ENCODE measurements around the gene MS4A18. TPM values are rescaled to one million over a fixed set of nuclear protein-coding genes. Genes with fewer than 3 reads are reported as not detected.

The MS4A18 gene
- total RNA-seq, 1 experiment from 2014 or later = not detected

DNA sequence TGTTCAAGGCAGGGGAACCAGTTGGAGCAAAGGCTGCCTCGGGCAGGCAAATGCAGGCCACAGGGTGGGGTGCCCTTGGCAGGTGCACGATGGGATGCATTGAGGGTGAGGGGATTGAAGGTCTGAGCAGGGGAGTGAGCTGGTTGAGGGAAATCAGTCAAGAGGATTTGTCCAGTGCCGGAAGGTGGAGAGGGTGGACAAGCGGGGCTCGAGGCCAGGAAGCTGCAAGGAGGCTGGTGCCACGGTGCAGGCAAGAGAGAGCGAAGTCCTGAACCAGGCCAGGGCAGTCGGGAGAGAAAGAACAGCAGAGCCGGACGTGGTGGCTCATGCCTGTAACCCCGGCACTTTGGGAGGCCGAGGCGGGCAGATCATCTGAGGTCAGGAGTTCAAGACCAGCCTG, 50.2 kb downstream of the MS4A18 start:
- no peak for DNase-seq
- POLR2A ChIA-PET (ENCODE audit: unreplicated experiment) = no interaction called here
- no peaks in the 10 kb centered on the region for H3K9me3 ChIP-seq (ENCODE audit: insufficient read depth, low read depth)
- intact Hi-C loops (cut with micrococcal nuclease; ENCODE audit: unreplicated experiment) = loop anchor here (1.0 to 5.0 kb wide), 6 partner anchors 58 to 613 kb away; no protein-coding TSS in a partner anchor
- no peak overlapping the region for H3K4me3 ChIP-seq
- no peak overlapping the region for H3K27ac ChIP-seq
- no peaks in the 10 kb centered on the region for H4K20me1 ChIP-seq (ENCODE audit: insufficient read depth)
- H3K36me3 ChIP-seq (ENCODE audit: low read depth) = no peaks in the 10 kb centered on the region
- H3F3A ChIP-seq (ENCODE audit: insufficient read depth, low read depth) = no peaks in the 10 kb centered on the region
- TF ChIP-seq, protein P1, sequence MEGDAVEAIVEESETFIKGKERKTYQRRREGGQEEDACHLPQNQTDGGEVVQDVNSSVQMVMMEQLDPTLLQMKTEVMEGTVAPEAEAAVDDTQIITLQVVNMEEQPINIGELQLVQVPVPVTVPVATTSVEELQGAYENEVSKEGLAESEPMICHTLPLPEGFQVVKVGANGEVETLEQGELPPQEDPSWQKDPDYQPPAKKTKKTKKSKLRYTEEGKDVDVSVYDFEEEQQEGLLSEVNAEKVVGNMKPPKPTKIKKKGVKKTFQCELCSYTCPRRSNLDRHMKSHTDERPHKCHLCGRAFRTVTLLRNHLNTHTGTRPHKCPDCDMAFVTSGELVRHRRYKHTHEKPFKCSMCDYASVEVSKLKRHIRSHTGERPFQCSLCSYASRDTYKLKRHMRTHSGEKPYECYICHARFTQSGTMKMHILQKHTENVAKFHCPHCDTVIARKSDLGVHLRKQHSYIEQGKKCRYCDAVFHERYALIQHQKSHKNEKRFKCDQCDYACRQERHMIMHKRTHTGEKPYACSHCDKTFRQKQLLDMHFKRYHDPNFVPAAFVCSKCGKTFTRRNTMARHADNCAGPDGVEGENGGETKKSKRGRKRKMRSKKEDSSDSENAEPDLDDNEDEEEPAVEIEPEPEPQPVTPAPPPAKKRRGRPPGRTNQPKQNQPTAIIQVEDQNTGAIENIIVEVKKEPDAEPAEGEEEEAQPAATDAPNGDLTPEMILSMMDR (conservative IDR thresholded peaks at IDR 0.05) = no peak
- TF ChIP-seq EZH2 (IDR thresholded peaks at IDR 0.05; ENCODE audit: low read depth) = no peak
- no peaks in the 10 kb centered on the region for H3K4me1 ChIP-seq (replicated peaks; ENCODE audit: insufficient read depth)
- CTCF ChIA-PET = interaction anchor here (0.6 to 1.3 kb wide), 2 partner anchors 10 to 527 kb away, joined by 3 to 6 read pairs; no protein-coding TSS in a partner anchor
- H3K79me2 ChIP-seq (ENCODE audit: low read depth) = no peaks in the 10 kb centered on the region
- H3K27me3 ChIP-seq (ENCODE audit: insufficient read depth, low read depth) = peaks cover 51% of the 10 kb centered on the region
- no peaks in the 10 kb centered on the region for H3K9me2 ChIP-seq (ENCODE audit: insufficient read depth)
- no peak overlapping the region for H3K4me2 ChIP-seq
- no TSS peak for BruUV-seq (replicated peaks)
- H2AFZ ChIP-seq = no peak overlapping the region

DNA sequence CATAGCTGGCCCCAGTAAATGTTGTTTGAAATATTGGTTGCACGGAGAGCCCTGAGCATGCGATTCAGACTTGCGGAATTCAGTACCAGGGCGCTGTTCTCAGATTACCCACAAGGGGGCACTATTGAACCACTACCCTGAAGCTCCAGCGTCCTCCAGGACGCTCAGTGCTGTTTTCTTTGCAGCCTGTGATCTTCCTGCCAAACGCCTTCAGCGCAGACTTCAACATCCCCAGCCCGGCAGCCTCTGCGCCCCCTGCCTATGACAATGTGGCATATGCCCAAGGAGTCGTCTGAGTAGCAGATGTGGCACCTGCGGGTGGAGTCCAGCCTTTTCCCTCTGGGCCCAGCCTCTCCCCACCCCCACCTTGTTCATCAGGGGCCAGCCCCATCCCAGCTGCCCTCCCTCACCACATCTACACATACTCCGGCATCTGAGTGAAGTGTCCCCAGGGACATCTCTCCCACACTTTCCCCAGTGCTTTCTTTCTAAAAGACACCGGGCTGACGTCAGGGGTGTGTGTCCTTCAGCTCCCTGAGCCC, 51.0 kb downstream of the MS4A18 start:
- no peaks in the 10 kb centered on the region for H3K9me3 ChIP-seq (ENCODE audit: insufficient read depth, low read depth)
- no peaks in the 10 kb centered on the region for H3K79me2 ChIP-seq (ENCODE audit: low read depth)
- H2AFZ ChIP-seq = no peak overlapping the region
- peak; percentile 70 to 87 for DNase-seq
- H3K4me3 ChIP-seq = no peak overlapping the region
- H3K27ac ChIP-seq = no peak overlapping the region
- intact Hi-C loops (cut with micrococcal nuclease; ENCODE audit: unreplicated experiment) = loop anchor here (1.0 to 5.0 kb wide), 6 partner anchors 57 to 612 kb away; no protein-coding TSS in a partner anchor
- H3K4me2 ChIP-seq = no peak overlapping the region
- H4K20me1 ChIP-seq (ENCODE audit: insufficient read depth) = no peaks in the 10 kb centered on the region
- H3K36me3 ChIP-seq (ENCODE audit: low read depth) = no peaks in the 10 kb centered on the region
- no peaks in the 10 kb centered on the region for H3K9me2 ChIP-seq (ENCODE audit: insufficient read depth)
- ChIA-PET POLR2A (ENCODE audit: unreplicated experiment) (no interaction called here), CTCF (interaction anchor here (0.6 to 1.3 kb wide), 4 partner anchors 11 to 610 kb away, joined by 3 to 6 read pairs (median 4); no protein-coding TSS in a partner anchor)
- no peaks in the 10 kb centered on the region for H3K4me1 ChIP-seq (replicated peaks; ENCODE audit: insufficient read depth)
- BruUV-seq (replicated peaks) = no TSS peak
- H3K27me3 ChIP-seq (ENCODE audit: insufficient read depth, low read depth) = peaks cover 43% of the 10 kb centered on the region
- TF ChIP-seq EZH2 (IDR thresholded peaks at IDR 0.05; ENCODE audit: low read depth) = no peak
- TF ChIP-seq, protein P1 (conservative IDR thresholded peaks at IDR 0.05) = peak; percentile 90
- H3F3A ChIP-seq (ENCODE audit: insufficient read depth, low read depth) = no peaks in the 10 kb centered on the region

DNA sequence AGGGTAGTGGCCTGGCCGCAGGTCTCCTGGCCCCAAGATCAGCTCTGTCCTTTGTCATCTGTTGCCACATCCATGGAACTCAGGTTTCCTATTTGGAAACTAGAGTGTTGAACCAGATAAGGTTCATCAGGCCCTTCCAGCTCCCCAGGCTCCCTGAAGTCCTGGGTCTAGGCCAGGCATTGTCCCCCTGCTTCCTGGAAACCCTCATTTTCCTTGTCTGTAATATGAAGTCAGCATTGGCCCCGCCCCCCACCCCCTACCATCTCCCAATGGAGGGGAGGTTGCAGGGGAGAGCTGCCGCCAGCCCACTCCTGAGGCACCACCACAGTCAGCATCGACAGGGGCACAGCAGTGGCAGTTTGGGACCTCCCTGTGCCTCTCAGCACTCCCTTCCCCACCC, 51.6 kb downstream of the MS4A18 start:
- Histone ChIP-seq H2AFZ (no peak overlapping the region), H3K79me2 (ENCODE audit: low read depth) (no peaks in the 10 kb centered on the region), H3K4me3 (no peak overlapping the region), H3K9me3 (ENCODE audit: insufficient read depth, low read depth) (no peaks in the 10 kb centered on the region), H3K4me1 (replicated peaks; ENCODE audit: insufficient read depth) (no peaks in the 10 kb centered on the region), H3F3A (ENCODE audit: insufficient read depth, low read depth) (no peaks in the 10 kb centered on the region), H3K27me3 (ENCODE audit: insufficient read depth, low read depth) (peaks cover 42% of the 10 kb centered on the region), H3K4me2 (no peak overlapping the region), H3K27ac (no peak overlapping the region), H4K20me1 (ENCODE audit: insufficient read depth) (no peaks in the 10 kb centered on the region), H3K36me3 (ENCODE audit: low read depth) (no peaks in the 10 kb centered on the region), H3K9me2 (ENCODE audit: insufficient read depth) (no peaks in the 10 kb centered on the region)
- ChIA-PET CTCF (interaction anchor here (0.6 to 0.8 kb wide), 2 partner anchors 426 to 609 kb away, joined by 3 read pairs; no protein-coding TSS in a partner anchor), POLR2A (ENCODE audit: unreplicated experiment) (no interaction called here)
- intact Hi-C loops (cut with micrococcal nuclease; ENCODE audit: unreplicated experiment) = loop anchor here (5.0 kb wide), 2 partner anchors 56 to 611 kb away; no protein-coding TSS in a partner anchor
- BruUV-seq (replicated peaks) = no TSS peak
- DNase-seq = no peak
- no peak for TF ChIP-seq EZH2 (IDR thresholded peaks at IDR 0.05; ENCODE audit: low read depth)
- TF ChIP-seq, protein P1 (conservative IDR thresholded peaks at IDR 0.05) = no peak
